Thymus (tissue), 14 donors: Measurements from ENCODE around the gene TMCC2. TPM values are rescaled to one million over a fixed set of nuclear protein-coding genes. Genes with fewer than 3 reads are reported as not detected.
"Not testable (repeated sequence)": the region's sequence is repeated elsewhere in the genome, so short reads cannot be mapped to it uniquely, and the experiment has no call there.

Experiments used
- DNase-seq, 9 donors: peaks; one replicate each; pipeline ENCODE4 v3.0.0-alpha.2; 2013; ENCODE audit warnings: low spot score in 9 of 9, low read depth in 6 of 9, missing footprints in 1 of 9
- H3K27ac ChIP-seq, 2 donors: one replicate each; pipeline ENCODE4 v1.5.1; 2013; ENCODE audit warnings: control low read depth in 1 of 2, low read depth in 1 of 2, low read length in 1 of 2, mild to moderate bottlenecking in 1 of 2, moderate library complexity in 1 of 2
- H3K27me3 ChIP-seq, 2 donors: one replicate each; pipeline ENCODE4 v1.5.1; 2013; ENCODE audit warnings: low read length in 1 of 2; ENCODE audit not compliant: control insufficient read depth in 2 of 2, insufficient read depth in 1 of 2
- H3K36me3 ChIP-seq, 2 donors: one replicate each; pipeline ENCODE4 v1.5.1; 2013; ENCODE audit warnings: low read length in 1 of 2, mild to moderate bottlenecking in 1 of 2, moderate library complexity in 1 of 2; ENCODE audit not compliant: control insufficient read depth in 2 of 2, insufficient read depth in 2 of 2
- H3K4me1 ChIP-seq, 2 donors: one replicate each; pipeline ENCODE4 v1.5.1; 2013; ENCODE audit warnings: low read length in 2 of 2; ENCODE audit not compliant: control insufficient read depth in 2 of 2, insufficient read depth in 2 of 2
- H3K4me3 ChIP-seq, 2 donors: one replicate each; pipeline ENCODE4 v1.5.1; 2013; ENCODE audit warnings: low read length in 2 of 2, control low read depth in 1 of 2, mild to moderate bottlenecking in 1 of 2
- H3K9me3 ChIP-seq, 2 donors: one replicate each; pipeline ENCODE4 v1.5.1; 2013; ENCODE audit warnings: low read length in 1 of 2, mild to moderate bottlenecking in 1 of 2; ENCODE audit not compliant: control insufficient read depth in 2 of 2, insufficient read depth in 1 of 2
- WGBS: extraction: QIAGEN DNeasy Blood & Tissue Kit; methylation state at CpG from one replicate; pipeline ENCODE4 v1.1.7; 2013; 5-methylcytosine and 5-hydroxymethylcytosine counted together
- long read RNA-seq, 10 donors: transcript quantifications; one replicate each; lab custom pipeline, GENCODE V29; 2026
- polyA plus RNA-seq: library from polyadenylated mRNA; stranded (reverse); fragments of 200-250 nt; gene quantifications from one replicate; pipeline ENCODE4 v1.2.3, GENCODE V29; 2013
- total RNA-seq: library from RNA; stranded (reverse); fragments of 120-200 nt; gene quantifications from one replicate; pipeline ENCODE4 v1.2.4, GENCODE V29; 2013
- donor health status: healthy.

Gene TMCC2
- total RNA-seq: 5.1 TPM
- 3.7 TPM for polyA plus RNA-seq
- long read RNA-seq, donor 1: 0 reads
- long read RNA-seq, donor 2, partial matches to known transcripts: 0 of 4 reads
- long read RNA-seq, donor 2, other reads (novel, unspliced or antisense): 0 of 4 reads
- long read RNA-seq, donor 3: 0 reads
- long read RNA-seq, donor 4: 0 reads
- long read RNA-seq, donor 5, partial matches to known transcripts: 0 of 1 reads
- long read RNA-seq, donor 5, other reads (novel, unspliced or antisense): 0 of 1 reads
- long read RNA-seq, donor 6, partial matches to known transcripts: 0 of 2 reads
- long read RNA-seq, donor 6, other reads (novel, unspliced or antisense): 0 of 2 reads
- long read RNA-seq, donor 7, partial matches to known transcripts: 0 of 1 reads
- long read RNA-seq, donor 7, other reads (novel, unspliced or antisense): 0 of 1 reads
- long read RNA-seq, donor 8: 0 reads
- long read RNA-seq, donor 9, partial matches to known transcripts: 0 of 1 reads
- long read RNA-seq, donor 9, other reads (novel, unspliced or antisense): 0 of 1 reads
- long read RNA-seq, donor 10: 0 reads

GRCh38 chr1:205227584-205228013, at the start of gene TMCC2:
Gene TMCC2 (plus strand): TSS chr1:205227946. CDS start chr1:205228565, 619 bp downstream.
- Histone ChIP-seq H3K9me3 (no peaks in the 10 kb centered on the region), H3K4me3 (peak within 1 kb of the TSS; percentile 47 to 82), H3K36me3 (no peaks in the 10 kb centered on the region), H3K27me3 (peaks cover 19 to 60% of the 10 kb centered on the region in 2 donors), H3K27ac (peak within 1 kb of the TSS in 1 of 2 donors; percentile 11), H3K4me1 (peaks cover 8 to 26% of the 10 kb centered on the region in 2 donors)
- WGBS: under 1% methylated on average over 44 of the region's 44 CpGs
- DNase-seq: peak; percentile 76 to 94 (median 84)

GRCh38 chr1:205179842-205180241, 47.9 kb upstream of the TMCC2 start:
- H3K9me3 ChIP-seq: no peaks in the 10 kb centered on the region

GRCh38 chr1:205180331-205180730, 47.4 kb upstream of the TMCC2 start:
- DNase-seq, H3K4me3 ChIP-seq, H3K9me3 ChIP-seq, H3K4me1 ChIP-seq, H3K27ac ChIP-seq, H3K36me3 ChIP-seq, H3K27me3 ChIP-seq: not testable (repeated sequence)
- 86% methylated on average over 7 of the region's 7 CpGs for WGBS

More at GRCh38 chr1:205179842-205180241, 47.9 kb upstream of the TMCC2 start:
- DNase-seq: no peak
- Histone ChIP-seq H3K4me1 (peaks cover 0 to 8% of the 10 kb centered on the region in 2 donors), H3K4me3 (no peak overlapping the region), H3K27ac (no peak overlapping the region), H3K36me3 (peaks cover 4 to 8% of the 10 kb centered on the region in 2 donors), H3K27me3 (no peaks in the 10 kb centered on the region)
- 94% methylated on average over 2 of the region's 2 CpGs for WGBS

GRCh38 chr1:205182930-205183329, 44.8 kb upstream of the TMCC2 start:
- Histone ChIP-seq H3K4me3 (no peak overlapping the region), H3K9me3 (no peaks in the 10 kb centered on the region), H3K27ac (no peak overlapping the region), H3K27me3 (no peaks in the 10 kb centered on the region), H3K4me1 (peaks cover 0 to 8% of the 10 kb centered on the region in 2 donors), H3K36me3 (peaks cover 7 to 12% of the 10 kb centered on the region in 2 donors)
- 95% methylated on average over 2 of the region's 2 CpGs for WGBS
- DNase-seq: no peak

- Histone ChIP-seq H3K4me1 (peaks cover 0 to 8% of the 10 kb centered on the region in 2 donors), H3K9me3 (no peaks in the 10 kb centered on the region), H3K27ac (no peak overlapping the region), H3K27me3 (no peaks in the 10 kb centered on the region), H3K36me3 (peaks cover 7 to 12% of the 10 kb centered on the region in 2 donors), H3K4me3 (no peak overlapping the region)
- 45% methylated on average over 4 of the region's 4 CpGs for WGBS
- DNase-seq: no peak
Observed at GRCh38 chr1:205183676-205184335, 43.9 kb upstream of the TMCC2 start.

- no peak overlapping the region for H3K27ac ChIP-seq
- H3K4me1 ChIP-seq: peaks cover 0 to 8% of the 10 kb centered on the region in 2 donors
Observed at GRCh38 chr1:205186191-205186590, 41.6 kb upstream of the TMCC2 start.

GRCh38 chr1:205187420-205187819, 40.3 kb upstream of the TMCC2 start:
- DNase-seq: no peak
- WGBS: 96% methylated on average over 10 of the region's 10 CpGs
- Histone ChIP-seq H3K4me3 (no peak overlapping the region), H3K9me3 (no peaks in the 10 kb centered on the region), H3K27me3 (no peaks in the 10 kb centered on the region), H3K27ac (no peak overlapping the region), H3K4me1 (peaks cover 0 to 8% of the 10 kb centered on the region in 2 donors), H3K36me3 (peaks cover 6 to 7% of the 10 kb centered on the region in 2 donors)

More at GRCh38 chr1:205186191-205186590, 41.6 kb upstream of the TMCC2 start:
- H3K4me3 ChIP-seq: no peak overlapping the region
- DNase-seq: no peak
- peaks cover 7 to 9% of the 10 kb centered on the region in 2 donors for H3K36me3 ChIP-seq
- no peaks in the 10 kb centered on the region for H3K9me3 ChIP-seq
- H3K27me3 ChIP-seq: no peaks in the 10 kb centered on the region

- Histone ChIP-seq H3K4me3 (no peak overlapping the region), H3K36me3 (peaks cover 6 to 7% of the 10 kb centered on the region in 2 donors), H3K9me3 (no peaks in the 10 kb centered on the region), H3K4me1 (peaks cover 0 to 8% of the 10 kb centered on the region in 2 donors), H3K27ac (no peak overlapping the region), H3K27me3 (no peaks in the 10 kb centered on the region)
- 92% methylated on average over 2 of the region's 2 CpGs for WGBS
- no peak for DNase-seq
Observed at GRCh38 chr1:205188098-205188497, 39.6 kb upstream of the TMCC2 start.

- H3K4me1 ChIP-seq: peaks cover 0 to 6% of the 10 kb centered on the region in 2 donors
- H3K27me3 ChIP-seq: no peaks in the 10 kb centered on the region
- peaks cover 6 to 7% of the 10 kb centered on the region in 2 donors for H3K36me3 ChIP-seq
- H3K4me3 ChIP-seq: no peak overlapping the region
- no peak overlapping the region for H3K27ac ChIP-seq
- 96% methylated on average over 2 of the region's 2 CpGs for WGBS
- H3K9me3 ChIP-seq: no peaks in the 10 kb centered on the region
- no peak for DNase-seq
Observed at GRCh38 chr1:205188596-205188995, 39.1 kb upstream of the TMCC2 start.
